Pancreas (tissue), 10 donors: ENCODE measurements around the gene RABIF. TPM values are rescaled to one million over a fixed set of nuclear protein-coding genes. Genes with fewer than 3 reads are reported as not detected.
A peak's percentile ranks its signal among the peaks of the same experiment; 100 is the strongest.
"Not testable (repeated sequence)": the region's sequence is repeated elsewhere in the genome, so short reads cannot be mapped to it uniquely, and the experiment has no call there.

Experiments used
- ATAC-seq, 4 donors: fragments of 200-7000 bp; cut with Tn5 transposase; one replicate each; pipeline versions ENCODE4 v1.8.0 to v1.9.1; 2020; ENCODE audit warnings: mild to moderate bottlenecking in 4 of 4, moderate library complexity in 4 of 4
- DNase-seq, 6 donors: peaks; one replicate each; pipeline ENCODE4 v3.0.0-alpha.2; 2020
- FAIRE-seq: peaks from 2 replicates; lab custom pipeline; 2012; peaks lifted over from hg19 to GRCh38; lab: Jason Lieb, UNC
- H3K27ac ChIP-seq, 4 donors: fragments of 200-600 bp; sonication (generic); 1 replicate in 3 of 4; 2 replicates in 1 of 4; pipeline versions ENCODE4 v1.5.0 to v1.8.0; 2020
- H3K27me3 ChIP-seq, 4 donors: fragments of 200-600 bp; one replicate each; pipeline ENCODE4 v1.8.0; 2021
- H3K36me3 ChIP-seq, 3 donors: fragments of 200-600 bp; sonication (generic) in 1 of 3; one replicate each; pipeline versions ENCODE4 v1.5.0 to v1.8.0; 2020 to 2021
- H3K4me1 ChIP-seq, 3 donors: fragments of 200-600 bp; one replicate each; pipeline ENCODE4 v1.8.0; 2021
- H3K4me3 ChIP-seq, 4 donors: fragments of 200-600 bp; sonication (generic) in 2 of 4; one replicate each; pipeline versions ENCODE4 v1.5.0 to v1.8.0; 2020 to 2021
- H3K9me3 ChIP-seq, 4 donors: fragments of 200-600 bp; one replicate each; pipeline ENCODE4 v1.8.0; 2021
- WGBS, 2 donors: extraction: QIAGEN DNeasy Blood & Tissue Kit; methylation state at CpG; one replicate each; pipeline ENCODE4 v1.1.7; 2013; 5-methylcytosine and 5-hydroxymethylcytosine counted together
- intact Hi-C, 3 donors: fragments of 100-400 bp; cut with DNase I; formaldehyde crosslinking; loops; one replicate each; pipeline versions ENCODE4 v1.11.1 to v1.14.2; 2022
- polyA plus RNA-seq, 2 donors: library from polyadenylated mRNA; stranded (reverse); fragments of 200-250 nt; gene quantifications; one replicate each; pipeline ENCODE4 v1.2.3, GENCODE V29; 2013
- total RNA-seq, 6 donors: library from RNA; stranded (reverse); fragmentation: NEBNext Ultra II Directional in 4 of 6; extraction: Animal tissue kit (Norgen Biotek cat#: 25700) in 4 of 6; gene quantifications; one replicate each; pipeline versions ENCODE4 v1.2.1 to v1.2.4, GENCODE V29; 2021 to 2023
- TF ChIP-seq, protein P1 (sequence below), 4 donors: fragments of 200-600 bp; sonication (generic) in 3 of 4; IDR thresholded peaks; one replicate each; pipeline versions ENCODE4 v1.5.0 to v1.8.0; 2021; ENCODE audit warnings: antibody characterized with exemption in 4 of 4
- donor health status: healthy with polysubstance abuse.
- donor health status: DM: no; HTN: no; CAD: no; lungs with moderate emphysema.
- donor health status: DM: no; HTN: no; CAD: no.
- donor health status: control.
- donor health status: control.
- donor health status: Bipolar disorder and iron deficiency.
- donor health status: DM: yes; HTN: yes; CAD: no.
- donor health status: DM: no; HTN: no; CAD: no.
- donor health status: DM: no; HTN: no; CAD: no.
- donor health status: DM: yes; HTN: yes; CAD: no.

The RABIF gene
- total RNA-seq (1 to 10 TPM; 1.7 to 3.9 (median 2.5) TPM), polyA plus RNA-seq (1 to 10 TPM; 2.2 to 3.1 TPM)

DNA sequence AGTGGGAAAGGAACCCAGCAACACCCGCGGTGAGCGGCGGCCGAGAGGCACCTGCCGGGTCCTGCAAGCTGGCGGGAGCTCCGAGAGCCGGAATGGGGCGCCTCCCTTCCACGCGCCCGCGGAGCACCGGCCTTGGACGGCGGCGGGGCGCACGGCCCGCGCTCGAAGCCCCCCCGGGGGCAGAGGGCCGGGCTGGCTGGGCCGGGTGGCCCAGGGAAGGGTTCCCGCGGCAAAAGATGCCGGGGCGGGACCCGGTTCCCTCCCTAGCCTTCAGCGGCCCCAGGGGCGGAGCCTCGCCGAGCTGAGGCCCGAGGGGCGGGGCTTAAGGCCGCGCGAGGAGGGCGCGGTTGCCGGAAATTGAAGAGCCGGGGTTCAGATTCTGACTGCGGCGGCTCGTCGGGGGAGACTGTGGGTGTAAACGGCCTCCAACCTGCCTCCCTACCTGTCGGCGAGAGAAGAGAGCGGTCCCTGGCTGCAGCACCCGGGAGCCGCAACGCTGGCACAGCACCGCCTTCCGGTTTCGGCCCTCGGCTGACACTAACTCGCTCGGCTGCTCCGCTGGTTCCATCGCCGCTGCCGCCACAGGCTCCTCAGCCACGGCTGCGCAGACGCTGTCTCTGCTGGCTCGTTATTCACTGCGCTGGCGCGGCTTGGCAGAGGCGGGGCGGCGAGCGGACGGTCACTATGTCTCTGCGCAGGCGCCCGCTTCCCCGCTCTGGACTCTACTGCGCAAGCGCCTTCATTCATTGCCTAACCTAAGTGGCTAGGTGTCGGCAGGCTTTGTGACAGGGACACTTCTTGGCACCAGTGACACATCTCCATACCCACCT lies at the start of gene RABIF:
RABIF (minus strand) TSS at position 619 of the 830 bp plus-strand sequence; CDS start at position 568, 51 bp downstream.
- ATAC-seq (peak; percentile 95 to 99 (median 97)), DNase-seq (peak; percentile 95 to 99 (median 98)), FAIRE-seq (no peak)
- Histone ChIP-seq H3K4me3 (peak within 1 kb of the TSS; percentile 51 to 78 (median 68)), H3K27me3 (no peaks in the 10 kb centered on the region), H3K36me3 (peaks cover 3 to 24% (median 13%) of the 10 kb centered on the region in 3 donors), H3K4me1 (peaks cover 0 to 11% (median 0%) of the 10 kb centered on the region in 3 donors), H3K9me3 (no peaks in the 10 kb centered on the region), H3K27ac (peak within 1 kb of the TSS; percentile 73 to 92 (median 84))
- intact Hi-C loops: no loop called here
- TF ChIP-seq, protein P1, sequence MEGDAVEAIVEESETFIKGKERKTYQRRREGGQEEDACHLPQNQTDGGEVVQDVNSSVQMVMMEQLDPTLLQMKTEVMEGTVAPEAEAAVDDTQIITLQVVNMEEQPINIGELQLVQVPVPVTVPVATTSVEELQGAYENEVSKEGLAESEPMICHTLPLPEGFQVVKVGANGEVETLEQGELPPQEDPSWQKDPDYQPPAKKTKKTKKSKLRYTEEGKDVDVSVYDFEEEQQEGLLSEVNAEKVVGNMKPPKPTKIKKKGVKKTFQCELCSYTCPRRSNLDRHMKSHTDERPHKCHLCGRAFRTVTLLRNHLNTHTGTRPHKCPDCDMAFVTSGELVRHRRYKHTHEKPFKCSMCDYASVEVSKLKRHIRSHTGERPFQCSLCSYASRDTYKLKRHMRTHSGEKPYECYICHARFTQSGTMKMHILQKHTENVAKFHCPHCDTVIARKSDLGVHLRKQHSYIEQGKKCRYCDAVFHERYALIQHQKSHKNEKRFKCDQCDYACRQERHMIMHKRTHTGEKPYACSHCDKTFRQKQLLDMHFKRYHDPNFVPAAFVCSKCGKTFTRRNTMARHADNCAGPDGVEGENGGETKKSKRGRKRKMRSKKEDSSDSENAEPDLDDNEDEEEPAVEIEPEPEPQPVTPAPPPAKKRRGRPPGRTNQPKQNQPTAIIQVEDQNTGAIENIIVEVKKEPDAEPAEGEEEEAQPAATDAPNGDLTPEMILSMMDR (IDR thresholded peaks at IDR 0.05): no peak
- WGBS, 2 donors: 0% methylated on average over 64 to 84 of the region's 84 CpGs

GRCh38 chr1:202938287-202938925 lies 49.5 kb upstream of the RABIF start:
- no peak for DNase-seq
- WGBS, 2 donors: 61 to 73% methylated on average over 5 of the region's 5 CpGs
- Histone ChIP-seq H3K4me1 (no peaks in the 10 kb centered on the region), H3K27me3 (no peaks in the 10 kb centered on the region), H3K4me3 (no peak overlapping the region), H3K27ac (no peak overlapping the region), H3K9me3 (no peaks in the 10 kb centered on the region), H3K36me3 (peaks cover 3 to 31% (median 19%) of the 10 kb centered on the region in 3 donors)
- intact Hi-C loops: no loop called here
- TF ChIP-seq, protein P1 (IDR thresholded peaks at IDR 0.05): no peak
- no peak for FAIRE-seq
- ATAC-seq: no peak

DNA sequence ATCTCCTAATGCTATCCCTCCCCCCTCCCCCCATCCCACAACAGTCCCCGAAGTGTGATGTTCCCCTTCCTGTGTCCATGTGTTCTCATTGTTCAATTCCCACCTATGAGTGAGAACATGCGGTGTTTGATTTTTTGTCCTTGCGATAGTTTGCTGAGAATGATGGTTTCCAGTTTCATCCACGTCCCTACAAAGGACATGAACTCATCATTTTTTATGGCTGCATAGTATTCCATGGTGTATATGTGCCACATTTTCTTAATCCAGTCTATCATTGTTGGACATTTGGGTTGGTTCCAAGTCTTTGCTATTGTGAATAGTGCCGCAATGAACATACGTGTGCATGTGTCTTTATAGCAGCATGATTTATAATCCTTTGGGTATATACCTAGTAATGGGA lies 47.5 kb upstream of the RABIF start:
- peaks cover 0 to 13% (median 4%) of the 10 kb centered on the region in 3 donors for H3K36me3 ChIP-seq
- 75% methylated on average over 1 of the region's 6 CpGs; no CpG with 5 or more reads in 1 of the 2 donors for WGBS, 2 donors
- H3K27ac ChIP-seq, H3K27me3 ChIP-seq, DNase-seq, intact Hi-C loops, H3K4me3 ChIP-seq, FAIRE-seq, ATAC-seq, H3K9me3 ChIP-seq, H3K4me1 ChIP-seq: not testable (repeated sequence)

DNA sequence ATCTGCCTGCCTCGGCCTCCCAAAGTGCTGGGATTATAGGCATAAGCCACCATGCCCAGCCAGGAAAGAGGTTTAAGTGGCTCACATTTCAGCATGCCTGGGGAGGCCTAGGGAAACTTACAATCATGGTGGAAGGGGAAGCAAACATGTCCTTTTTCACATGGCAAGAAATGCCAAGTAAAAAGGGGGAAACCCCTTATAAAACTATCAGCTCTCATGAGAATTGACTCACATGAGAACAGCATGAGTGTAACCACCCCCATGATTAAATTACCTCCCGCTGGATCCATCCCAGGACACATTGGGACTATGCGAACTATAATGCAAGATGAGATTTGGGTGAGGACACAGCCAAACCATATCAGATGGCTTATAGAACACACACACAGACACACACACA lies 46.9 kb upstream of the RABIF start:
- Histone ChIP-seq H3K27me3 (no peaks in the 10 kb centered on the region), H3K27ac (no peak overlapping the region), H3K36me3 (peaks cover 0 to 9% (median 0%) of the 10 kb centered on the region in 3 donors), H3K4me3 (no peak overlapping the region), H3K4me1 (no peaks in the 10 kb centered on the region), H3K9me3 (no peaks in the 10 kb centered on the region)
- DNase-seq: no peak
- ATAC-seq: no peak
- no peak for FAIRE-seq
- intact Hi-C loops: no loop called here
- TF ChIP-seq, protein P1 (IDR thresholded peaks at IDR 0.05): no peak
- 70 to 79% methylated on average over 3 of the region's 3 CpGs for WGBS, 2 donors

GRCh38 chr1:202934755-202935154 lies 45.8 kb upstream of the RABIF start:
- Histone ChIP-seq H3K36me3 (no peaks in the 10 kb centered on the region), H3K27ac (no peak overlapping the region), H3K4me1 (no peaks in the 10 kb centered on the region), H3K4me3 (no peak overlapping the region), H3K9me3 (no peaks in the 10 kb centered on the region), H3K27me3 (no peaks in the 10 kb centered on the region)
- 79 to 85% methylated on average over 3 of the region's 3 CpGs for WGBS, 2 donors
- intact Hi-C loops: no loop called here
- TF ChIP-seq, protein P1 (IDR thresholded peaks at IDR 0.05): no peak
- ATAC-seq: no peak
- DNase-seq: no peak
- no peak for FAIRE-seq
